ENCODE results near the gene TTC7B. TPM values are rescaled to one million over a fixed set of nuclear protein-coding genes. Genes with fewer than 3 reads are reported as not detected.

The TTC7B gene
- total RNA-seq, 1 donor from 2014 or later = 5.0 TPM

- intact Hi-C loops (cut with micrococcal nuclease) = no loop called here
Observed at GRCh38 chr14:90777830-90778485, 38.3 kb downstream of the TTC7B start.

- intact Hi-C loops (cut with micrococcal nuclease) = no loop called here
Observed at GRCh38 chr14:90777358-90777757, 38.9 kb downstream of the TTC7B start.

GRCh38 chr14:90775441-90775840 is 40.8 kb downstream of the TTC7B start:
- intact Hi-C loops (cut with micrococcal nuclease) = no loop called here

GRCh38 chr14:90774316-90774715 is 41.9 kb downstream of the TTC7B start:
- intact Hi-C loops (cut with micrococcal nuclease) = no loop called here

- intact Hi-C loops (cut with micrococcal nuclease) = no loop called here
Observed at GRCh38 chr14:90773705-90774104, 42.5 kb downstream of the TTC7B start.

GRCh38 chr14:90773196-90773486 is 43.1 kb downstream of the TTC7B start:
- intact Hi-C loops (cut with micrococcal nuclease) = no loop called here

- intact Hi-C loops (cut with micrococcal nuclease) = no loop called here
Observed at GRCh38 chr14:90767899-90768298, 48.3 kb downstream of the TTC7B start.

GRCh38 chr14:90760591-90761316 is 55.5 kb downstream of the TTC7B start:
- intact Hi-C loops (cut with micrococcal nuclease) = no loop called here

- intact Hi-C loops (cut with micrococcal nuclease) = no loop called here
Observed at GRCh38 chr14:90760078-90760444, 56.2 kb downstream of the TTC7B start.

GRCh38 chr14:90759370-90760077 is 56.7 kb downstream of the TTC7B start:
- intact Hi-C loops (cut with micrococcal nuclease) = loop anchor here (2.0 to 5.0 kb wide), 3 partner anchors 361 to 802 kb away; partner anchors contain the start of gene TDP1

- intact Hi-C loops (cut with micrococcal nuclease) = loop anchor here (1.0 to 5.0 kb wide), 6 partner anchors 69 to 802 kb away; partner anchors contain the start of genes NRDE2, RPS6KA5 and TDP1
Observed at GRCh38 chr14:90758959-90759358, 57.3 kb downstream of the TTC7B start.

GRCh38 chr14:90758028-90758889 is 58.0 kb downstream of the TTC7B start:
- intact Hi-C loops (cut with micrococcal nuclease) = loop anchor here (1.0 to 5.0 kb wide), 6 partner anchors 70 to 801 kb away; partner anchors contain the start of genes NRDE2, RPS6KA5 and TDP1

- intact Hi-C loops (cut with micrococcal nuclease) = loop anchor here (5.0 kb wide), 2 partner anchors 375 to 800 kb away; partner anchors contain the start of gene TDP1
Observed at GRCh38 chr14:90757452-90757851, 58.8 kb downstream of the TTC7B start.

- intact Hi-C loops (cut with micrococcal nuclease) = loop anchor here (5.0 kb wide), 2 partner anchors 375 to 800 kb away; partner anchors contain the start of gene TDP1
Observed at GRCh38 chr14:90756755-90757345, 59.4 kb downstream of the TTC7B start.

- intact Hi-C loops (cut with micrococcal nuclease) = loop anchor here (5.0 kb wide), 2 partner anchors 373 to 798 kb away; partner anchors contain the start of gene TDP1
Observed at GRCh38 chr14:90755661-90756304, 60.4 kb downstream of the TTC7B start.

GRCh38 chr14:90753456-90754005 is 62.7 kb downstream of the TTC7B start:
- intact Hi-C loops (cut with micrococcal nuclease) = no loop called here

GRCh38 chr14:90750701-90751100 is 65.5 kb downstream of the TTC7B start:
- intact Hi-C loops (cut with micrococcal nuclease) = no loop called here

- intact Hi-C loops (cut with micrococcal nuclease) = no loop called here
Observed at GRCh38 chr14:90750191-90750590, 66.0 kb downstream of the TTC7B start.

- intact Hi-C loops (cut with micrococcal nuclease) = no loop called here
Observed at GRCh38 chr14:90747909-90748308, 68.3 kb downstream of the TTC7B start.

- intact Hi-C loops (cut with micrococcal nuclease) = no loop called here
Observed at GRCh38 chr14:90743826-90744225, 72.4 kb downstream of the TTC7B start.
